IMR-90 (cell line): Measurements from ENCODE around the gene KLHDC1. TPM values are rescaled to one million over a fixed set of nuclear protein-coding genes. Genes with fewer than 3 reads are reported as not detected.

ENCODE experiments used
- ATAC-seq: fragments of 200-7000 bp; cut with Tn5 transposase; 2 replicates; pipeline ENCODE4 v1.9.1; 2020; ENCODE audit warnings: low read depth, mild to moderate bottlenecking, moderate library complexity
- BruUV-seq: library from RNA; stranded (reverse); fragments of 400-500 nt; replicated peaks from 2 replicates; lab custom pipeline; 2021; lab: Mats Ljungman, UMichigan
- CTCF ChIA-PET: fragments of 300-600 bp; formaldehyde crosslinking; extraction: SDS; loops from one replicate; lab custom pipeline; 2021; ENCODE audit warnings: antibody characterized with exemption; lab: Yijun Ruan, JAX
- POLR2A ChIA-PET: fragments of 300-600 bp; sonication (Branson Sonifier 250); formaldehyde crosslinking; loops from one replicate; lab custom pipeline; 2022; ENCODE audit warnings: antibody characterized with exemption; ENCODE audit not compliant: unreplicated experiment; lab: Charles Lee
- DNase-seq: peaks from one replicate; pipeline ENCODE4 v3.0.0; 2013
- H2AFZ ChIP-seq: replicated peaks from 2 replicates; pipeline ENCODE3; 2013; ENCODE audit warnings: low read length, mild to moderate bottlenecking; ENCODE audit not compliant: poor library complexity
- H2AK5ac ChIP-seq: 2 replicates; pipeline ENCODE4 v1.6.1; 2013; ENCODE audit warnings: low read depth, low read length, inconsistent platforms
- H2AK9ac ChIP-seq: replicated peaks from 2 replicates; pipeline ENCODE3; 2013; ENCODE audit warnings: mild to moderate bottlenecking, low read depth, low read length, moderate library complexity; ENCODE audit not compliant: poor library complexity
- H2BK120ac ChIP-seq: 2 replicates; pipeline ENCODE4 v1.6.1; 2013; ENCODE audit warnings: low read depth, low read length, inconsistent platforms
- H2BK15ac ChIP-seq: 3 replicates; pipeline ENCODE4 v1.6.1; 2013; ENCODE audit warnings: low read depth, low read length, inconsistent platforms
- H2BK20ac ChIP-seq: 2 replicates; pipeline ENCODE4 v1.6.1; 2013; ENCODE audit warnings: low read depth, mild to moderate bottlenecking, inconsistent platforms, low read length, moderate library complexity
- H2BK5ac ChIP-seq: 2 replicates; pipeline ENCODE4 v1.6.1; 2013; ENCODE audit warnings: mild to moderate bottlenecking, low read depth, low read length, inconsistent platforms; ENCODE audit not compliant: poor library complexity, severe bottlenecking
- H3K14ac ChIP-seq: replicated peaks from 2 replicates; pipeline ENCODE4 v1.6.1; 2013; ENCODE audit warnings: low read depth, low read length, inconsistent platforms
- H3K18ac ChIP-seq: 2 replicates; pipeline ENCODE4 v1.6.1; 2013; ENCODE audit warnings: low read depth, low read length, control low read depth
- H3K23ac ChIP-seq: 2 replicates; pipeline ENCODE4 v1.6.1; 2013; ENCODE audit warnings: low read depth, low read length, inconsistent platforms
- H3K27ac ChIP-seq: 2 replicates; pipeline ENCODE4 v1.5.1; 2013; ENCODE audit warnings: mild to moderate bottlenecking, control low read depth, low read length; ENCODE audit not compliant: insufficient read depth
- H3K27me3 ChIP-seq: 2 replicates; pipeline ENCODE4 v1.6.1; 2013; ENCODE audit warnings: low read length; ENCODE audit not compliant: control insufficient read depth, insufficient read depth
- H3K36me3 ChIP-seq: 2 replicates; pipeline ENCODE4 v1.6.1; 2013; ENCODE audit warnings: low read length, mixed read lengths; ENCODE audit not compliant: control insufficient read depth, insufficient read depth
- H3K4ac ChIP-seq: 2 replicates; pipeline ENCODE4 v1.6.1; 2013; ENCODE audit warnings: low read depth, low read length, inconsistent platforms
- H3K4me1 ChIP-seq: 2 replicates; pipeline ENCODE4 v1.6.1; 2013; ENCODE audit warnings: low read length, mixed read lengths; ENCODE audit not compliant: control insufficient read depth, insufficient read depth
- H3K4me2 ChIP-seq: 2 replicates; pipeline ENCODE4 v1.6.1; 2013; ENCODE audit warnings: low read depth, mild to moderate bottlenecking, control low read depth, low read length, moderate library complexity
- H3K4me3 ChIP-seq: 2 replicates; pipeline ENCODE4 v1.5.1; 2013; ENCODE audit warnings: low read depth, mild to moderate bottlenecking, control low read depth, low read length, moderate library complexity; ENCODE audit not compliant: insufficient read depth
- H3K56ac ChIP-seq: 2 replicates; pipeline ENCODE4 v1.6.1; 2013; ENCODE audit warnings: low read length, inconsistent platforms; ENCODE audit not compliant: insufficient read depth; ENCODE audit errors: extremely low read depth
- H3K79me1 ChIP-seq, 2 experiments: 2 replicates each; pipeline ENCODE4 v1.6.1; 2013; ENCODE audit warnings: low read length in 2 of 2, inconsistent platforms in 1 of 2, low read depth in 1 of 2
- H3K9ac ChIP-seq: 2 replicates; pipeline ENCODE4 v1.6.1; 2013; ENCODE audit warnings: low read depth, low read length, control low read depth
- H3K9me1 ChIP-seq: 2 replicates; pipeline ENCODE4 v1.6.1; 2013; ENCODE audit warnings: low read length, inconsistent platforms; ENCODE audit not compliant: insufficient read depth
- H3K9me3 ChIP-seq: 2 replicates; pipeline ENCODE4 v1.6.1; 2013; ENCODE audit warnings: low read length; ENCODE audit not compliant: control insufficient read depth, insufficient read depth
- H4K20me1 ChIP-seq: 2 replicates; pipeline ENCODE4 v1.6.1; 2013; ENCODE audit warnings: low read length, inconsistent platforms; ENCODE audit not compliant: insufficient read depth
- H4K5ac ChIP-seq: 2 replicates; pipeline ENCODE4 v1.6.1; 2013; ENCODE audit warnings: mild to moderate bottlenecking, low read depth, low read length, control low read depth
- H4K8ac ChIP-seq, 2 experiments: 2 replicates each; pipeline ENCODE4 v1.6.1; 2013; ENCODE audit warnings: low read depth in 2 of 2, low read length in 2 of 2, control low read depth in 1 of 2, inconsistent platforms in 1 of 2
- H4K91ac ChIP-seq: 2 replicates; pipeline ENCODE4 v1.6.1; 2013; ENCODE audit warnings: low read depth, low read length, inconsistent platforms; ENCODE audit not compliant: insufficient read depth
- BHLHE40 ChIP-seq: fragments of 150-350 bp; IDR thresholded peaks from 2 replicates; pipeline ENCODE4 v1.6.1; 2016; ENCODE audit warnings: mild to moderate bottlenecking, low read depth, low read length
- CEBPB ChIP-seq: IDR thresholded peaks from 2 replicates; pipeline ENCODE4 v1.6.1; 2012; ENCODE audit warnings: low read depth, low read length, improper control_type of control experiment
- CHD1 ChIP-seq: IDR thresholded peaks from 2 replicates; pipeline ENCODE4 v1.6.1; 2012; ENCODE audit warnings: low read depth, low read length, improper control_type of control experiment
- MAFK ChIP-seq: IDR thresholded peaks from 2 replicates; pipeline ENCODE4 v1.6.1; 2012; ENCODE audit warnings: low read depth, low read length, improper control_type of control experiment
- MAZ ChIP-seq: IDR thresholded peaks from 2 replicates; pipeline ENCODE4 v1.6.1; 2012; ENCODE audit warnings: low read depth, mild to moderate bottlenecking, low read length, improper control_type of control experiment, moderate library complexity, borderline replicate concordance
- MXI1 ChIP-seq: IDR thresholded peaks from 2 replicates; pipeline ENCODE4 v1.6.1; 2012; ENCODE audit warnings: low read depth, mild to moderate bottlenecking, low read length, moderate library complexity, borderline replicate concordance
- NFE2L2 ChIP-seq: fragments of 150-350 bp; IDR thresholded peaks from 2 replicates; pipeline ENCODE4 v1.6.1; 2016; ENCODE audit warnings: low read depth, mild to moderate bottlenecking, low read length
- POLR2A ChIP-seq: IDR thresholded peaks from 2 replicates; pipeline ENCODE4 v1.6.1; 2012; ENCODE audit warnings: mild to moderate bottlenecking, low read depth, low read length
- RCOR1 ChIP-seq: IDR thresholded peaks from 2 replicates; pipeline ENCODE4 v1.6.1; 2012; ENCODE audit warnings: mild to moderate bottlenecking, low read length, improper control_type of control experiment; ENCODE audit not compliant: insufficient replicate concordance
- SMC3 ChIP-seq: fragments of 150-350 bp; IDR thresholded peaks from 2 replicates; pipeline ENCODE4 v1.6.1; 2016; ENCODE audit warnings: low read depth, mild to moderate bottlenecking, antibody characterized with exemption, low read length, moderate library complexity
- WGBS, 2 experiments: methylation state at CpG; one replicate each; pipeline versions ENCODE4 v1.1.5 to v1.1.7; 2013; ENCODE audit warnings: missing lambda C conversion rate in 2 of 2; ENCODE audit not compliant: insufficient read length in 1 of 2; ENCODE audit errors: extremely low coverage in 2 of 2; 5-methylcytosine and 5-hydroxymethylcytosine counted together
- dilution Hi-C: fragments of 300-500 bp; cut with HindIII; formaldehyde crosslinking; loops from one replicate; pipeline ENCODE4 v1.14.3; 2018; ENCODE audit warnings: low sequenced_read_pairs; ENCODE audit not compliant: unreplicated experiment
- in situ Hi-C: fragments of 300-500 bp; cut with MboI; formaldehyde crosslinking; loops from 3 replicates; pipeline ENCODE4 v1.14.3; 2019; ENCODE audit warnings: low sequenced_read_pairs, inconsistent platforms, mixed read lengths
- intact Hi-C: fragments of 100-400 bp; cut with micrococcal nuclease; formaldehyde crosslinking; loops from 2 replicates; pipeline ENCODE4 v1.10.0; 2022
- polyA plus RNA-seq, 3 experiments: library from polyadenylated mRNA; depleted of rRNA; stranded (reverse); fragments of >200 nt; gene quantifications; 2 replicates each; pipeline ENCODE4 v1.2.3, GENCODE V29; 2012; ENCODE audit warnings: low replicate concordance in 1 of 3
- total RNA-seq: library from RNA; depleted of rRNA; stranded (reverse); fragments of >200 nt; gene quantifications from 2 replicates; pipeline ENCODE4 v1.2.3, GENCODE V29; 2012
- TF ChIP-seq, protein P1 (sequence below): fragments of 150-350 bp; IDR thresholded peaks from 2 replicates; pipeline ENCODE4 v1.6.1; 2017; ENCODE audit warnings: mild to moderate bottlenecking, antibody characterized with exemption, low read length, low read depth

The KLHDC1 gene
- total and polyA plus RNA-seq, 2 of the 4 experiments (the other 2 are of a cell fraction), result 0.51 to 0.90 TPM

DNA sequence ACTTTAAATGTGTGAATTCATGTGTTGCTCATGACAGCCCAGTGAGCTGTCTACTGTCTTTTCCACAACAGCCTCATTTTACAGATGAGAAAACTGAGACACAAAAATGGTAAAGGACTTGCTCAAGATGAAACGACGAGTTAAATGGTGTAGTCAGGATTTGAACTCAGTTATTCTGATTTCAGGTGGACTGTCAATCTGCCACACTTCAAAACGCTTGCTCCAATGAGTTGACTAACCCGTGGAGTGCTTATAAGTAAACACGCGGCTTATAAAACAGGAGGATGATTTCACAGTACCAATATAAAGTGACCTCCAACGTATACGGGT lies 4.3 kb upstream of the KLHDC1 start:
- Histone ChIP-seq H2AK9ac (peak overlapping the region; percentile 77), H3K27ac (no peak overlapping the region), H2AK5ac (peak overlapping the region; percentile 57), H3K9ac (no peak overlapping the region), H3K27me3 (no peaks in the 10 kb centered on the region), H2AFZ (peak overlapping the region; percentile 97), H3K36me3 (no peaks in the 10 kb centered on the region), H4K8ac (peak overlapping the region; percentile 94 to 99), H3K14ac (peak overlapping the region; percentile 98), H3K9me1 (peaks cover 5% of the 10 kb centered on the region; the same call in 1 of the 2 replicates), H2BK15ac (peak overlapping the region; percentile 12; the same call in 1 of the 3 replicates), H4K20me1 (no peaks in the 10 kb centered on the region), H3K23ac (peak overlapping the region; percentile 100), H3K4me3 (no peak overlapping the region), H2BK5ac (peak overlapping the region; percentile 91), H3K18ac (peak overlapping the region; percentile 83; the same call in 1 of the 2 replicates), H3K56ac (peak overlapping the region; percentile 58; the same call in 1 of the 2 replicates), H2BK20ac (0 out of 2 replicates have a peak overlapping the region, but pooled peaks have one; percentile 76), H4K5ac (peak overlapping the region; percentile 96), H3K4me2 (no peak overlapping the region), H3K4ac (peak overlapping the region; percentile 91), H3K4me1 (peaks cover 3% of the 10 kb centered on the region), H3K9me3 (no peaks in the 10 kb centered on the region), H3K79me1 (peaks cover 13 to 24% of the 10 kb centered on the region in 2 experiments), H2BK120ac (peak overlapping the region; percentile 87; the same call in 1 of the 2 replicates), H4K91ac (peak overlapping the region; percentile 86)
- no peak for ATAC-seq
- 80% methylated on average over 2 of the region's 8 CpGs; no CpG with 5 or more reads in 1 of the 2 experiments for WGBS, 2 experiments
- no peak for TF ChIP-seq NFE2L2
- no peak for TF ChIP-seq CEBPB
- no peak for TF ChIP-seq CHD1
- no peak for TF ChIP-seq POLR2A
- TF ChIP-seq MAZ, result no peak
- no peak for TF ChIP-seq MXI1
- no peak for TF ChIP-seq RCOR1
- TF ChIP-seq MAFK, result no peak
- TF ChIP-seq, protein P1, sequence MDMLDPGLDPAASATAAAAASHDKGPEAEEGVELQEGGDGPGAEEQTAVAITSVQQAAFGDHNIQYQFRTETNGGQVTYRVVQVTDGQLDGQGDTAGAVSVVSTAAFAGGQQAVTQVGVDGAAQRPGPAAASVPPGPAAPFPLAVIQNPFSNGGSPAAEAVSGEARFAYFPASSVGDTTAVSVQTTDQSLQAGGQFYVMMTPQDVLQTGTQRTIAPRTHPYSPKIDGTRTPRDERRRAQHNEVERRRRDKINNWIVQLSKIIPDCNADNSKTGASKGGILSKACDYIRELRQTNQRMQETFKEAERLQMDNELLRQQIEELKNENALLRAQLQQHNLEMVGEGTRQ, result no peak
- no peak for TF ChIP-seq BHLHE40
- TF ChIP-seq SMC3, result no peak
- ChIA-PET POLR2A (no interaction called here), CTCF (no interaction called here)
- no TSS peak for BruUV-seq
- dilution Hi-C loops, result no loop called here
- intact Hi-C loops, result no loop called here
- DNase-seq, result no peak
- in situ Hi-C loops, result no loop called here
